CD4-positive, alpha-beta T cell (primary cell): Measurements from ENCODE around the gene C9orf43. TPM values are rescaled to one million over a fixed set of nuclear protein-coding genes. Genes with fewer than 3 reads are reported as not detected.

ENCODE experiments used
- ATAC-seq: fragments of 200-7000 bp; cut with Tn5 transposase; one replicate; pipeline ENCODE4 v1.10.0; 2022; ENCODE audit warnings: mild to moderate bottlenecking; ENCODE audit not compliant: poor library complexity
- CTCF ChIA-PET: fragments of 350-600 bp; sonication (Branson Sonifier 250); formaldehyde crosslinking; loops from one replicate; lab custom pipeline; 2021; ENCODE audit warnings: antibody characterized with exemption, inconsistent platforms; lab: Charles Lee
- POLR2A ChIA-PET: fragments of 350-600 bp; sonication (Branson Sonifier 250); formaldehyde crosslinking; loops from one replicate; lab custom pipeline; 2021; ENCODE audit warnings: antibody characterized with exemption, inconsistent platforms; lab: Charles Lee
- DNase-seq, 14 experiments: peaks; one replicate each; pipeline ENCODE4 v3.0.0-alpha.2; 2013 to 2020; ENCODE audit warnings: mixed read lengths in 2 of 14
- H3K27ac ChIP-seq, 2 donors: one replicate each; pipeline versions ENCODE4 v1.5.1 to v1.7.0; 2013; ENCODE audit warnings: low read length in 2 of 2, low read depth in 1 of 2, mild to moderate bottlenecking in 1 of 2
- H3K27me3 ChIP-seq, 2 experiments: 1 replicate in 1 of 2; 2 replicates in 1 of 2; pipeline versions ENCODE4 v1.6.1 to v1.7.0; 2013; ENCODE audit warnings: low read length in 2 of 2, control low read depth in 1 of 2, mild to moderate bottlenecking in 1 of 2, moderate library complexity in 1 of 2; ENCODE audit not compliant: insufficient read depth in 2 of 2, control insufficient read depth in 1 of 2
- H3K36me3 ChIP-seq: one replicate; pipeline ENCODE4 v1.6.1; 2013; ENCODE audit warnings: low read length, control low read depth; ENCODE audit not compliant: insufficient read depth
- H3K4me1 ChIP-seq: one replicate; pipeline ENCODE4 v1.6.1; 2013; ENCODE audit warnings: low read length, control low read depth; ENCODE audit not compliant: insufficient read depth
- H3K4me3 ChIP-seq: one replicate; pipeline ENCODE4 v1.5.1; 2013; ENCODE audit warnings: mild to moderate bottlenecking, low read length, moderate library complexity
- H3K9me3 ChIP-seq, 2 experiments: 1 replicate in 1 of 2; 2 replicates in 1 of 2; pipeline versions ENCODE4 v1.6.1 to v1.7.0; 2013; ENCODE audit warnings: low read length in 2 of 2, mild to moderate bottlenecking in 2 of 2, control low read depth in 1 of 2, moderate library complexity in 1 of 2; ENCODE audit not compliant: control insufficient read depth in 1 of 2, insufficient read depth in 1 of 2
- H3K27ac Mint-ChIP-seq: one replicate; pipeline ENCODE4 v1.8.0; 2020; ENCODE audit warnings: mixed read lengths
- H3K27me3 Mint-ChIP-seq: one replicate; pipeline ENCODE4 v1.8.0; 2021; ENCODE audit warnings: mixed read lengths
- H3K36me3 Mint-ChIP-seq: one replicate; pipeline ENCODE4 v1.8.0; 2021; ENCODE audit warnings: low read depth, mixed read lengths
- H3K4me1 Mint-ChIP-seq: one replicate; pipeline ENCODE4 v1.8.0; 2021; ENCODE audit warnings: low read depth, mixed read lengths
- H3K4me3 Mint-ChIP-seq: one replicate; pipeline ENCODE4 v1.8.0; 2020; ENCODE audit warnings: mild to moderate bottlenecking, mixed read lengths
- H3K9me3 Mint-ChIP-seq: one replicate; pipeline ENCODE4 v1.8.0; 2020; ENCODE audit warnings: mixed read lengths
- intact Hi-C, 2 experiments: fragments of 100-400 bp; cut with DNase I in 1 of 2; cut with micrococcal nuclease in 1 of 2; formaldehyde crosslinking; loops; one replicate each; pipeline versions ENCODE4 v1.15.1 to v1.9.0; 2023 to 2025; cut with DNase I, micrococcal nuclease
- polyA plus RNA-seq, 2 donors: library from polyadenylated mRNA; unstranded; fragments of 120-200 nt; gene quantifications; one replicate each; pipeline ENCODE4 v1.2.1, GENCODE V29; 2013
- total RNA-seq, 174 experiments: library from RNA in 2 of 174; stranded (reverse) in 2 of 174; gene quantifications; one replicate each; pipeline ENCODE4 v1.2.3 and lab custom pipeline; 2021 to 2026
- TF ChIP-seq, protein P1 (sequence below): fragments of 200-600 bp; IDR thresholded peaks from one replicate; pipeline ENCODE4 v1.8.0; 2022; ENCODE audit warnings: antibody characterized with exemption, mild to moderate bottlenecking

C9orf43 gene, protein sequence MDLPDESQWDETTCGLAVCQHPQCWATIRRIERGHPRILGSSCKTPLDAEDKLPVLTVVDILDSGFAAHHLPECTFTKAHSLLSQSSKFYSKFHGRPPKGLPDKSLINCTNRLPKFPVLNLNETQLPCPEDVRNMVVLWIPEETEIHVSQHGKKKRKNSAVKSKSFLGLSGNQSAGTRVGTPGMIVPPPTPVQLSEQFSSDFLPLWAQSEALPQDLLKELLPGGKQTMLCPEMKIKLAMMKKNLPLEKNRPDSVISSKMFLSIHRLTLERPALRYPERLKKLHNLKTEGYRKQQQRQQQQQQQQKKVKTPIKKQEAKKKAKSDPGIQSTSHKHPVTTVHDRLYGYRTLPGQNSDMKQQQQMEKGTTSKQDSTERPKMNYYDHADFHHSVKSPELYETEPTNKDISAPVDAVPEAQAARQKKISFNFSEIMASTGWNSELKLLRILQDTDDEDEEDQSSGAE
- under 1 TPM; 0.60 to 0.95 TPM for total RNA-seq
- polyA plus RNA-seq (2013, experiment 1 of 2), result 0.48 TPM
- 0.52 TPM for polyA plus RNA-seq (2013, experiment 2 of 2)
- 0.38 to 3.4 (median 1.4) reads per million in 172 experiments for total RNA-seq (lab: John Stamatoyannopoulos, UW)

DNA sequence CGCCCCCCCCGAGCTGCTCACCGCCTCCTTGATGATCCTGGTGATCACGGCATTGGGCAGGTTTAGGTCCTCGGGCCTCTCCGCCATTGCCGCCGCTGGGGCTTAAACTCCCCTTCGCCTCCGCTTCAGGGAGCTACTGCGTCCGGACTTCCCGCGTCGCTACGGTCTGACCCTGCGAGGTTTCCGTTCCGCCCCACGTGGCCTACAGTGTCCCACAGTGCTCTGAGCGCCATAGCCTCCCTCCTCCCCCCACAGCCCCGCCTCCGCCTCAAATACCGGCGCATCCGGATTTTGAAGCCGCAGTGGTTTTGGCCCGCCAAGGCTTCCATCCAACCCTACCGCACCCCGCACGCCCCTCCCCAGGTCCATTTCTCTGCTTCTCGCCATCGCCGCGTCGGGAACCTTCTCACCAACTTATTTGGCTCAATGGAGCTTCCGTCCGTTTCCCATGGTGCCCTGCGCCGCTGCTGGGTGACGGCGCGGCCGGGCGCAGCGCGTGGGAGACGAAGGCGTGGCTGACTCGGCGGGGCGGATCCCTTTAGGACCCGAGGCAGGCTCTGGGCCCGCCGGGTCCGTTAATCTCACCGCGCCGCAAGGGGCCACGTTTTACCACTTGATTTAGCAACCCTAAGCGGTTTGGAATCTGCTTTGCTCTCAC, at the start of gene C9orf43, which contains the start of gene POLE3:
TSS of gene C9orf43 (plus strand) at position 541 of the 658 bp plus-strand sequence. CDS start 2,747 bp downstream, outside the sequence.
TSS of gene POLE3 (minus strand) at position 469 of the 658 bp plus-strand sequence. CDS start at position 87, 382 bp downstream.
- H3K9me3 Mint-ChIP-seq, result no peaks in the 10 kb centered on the region
- Histone ChIP-seq H3K4me3 (peak within 1 kb of the TSS; percentile 83), H3K4me1 (peaks cover 19% of the 10 kb centered on the region), H3K36me3 (peaks cover 16% of the 10 kb centered on the region), H3K27me3 (no peaks in the 10 kb centered on the region), H3K27ac (peak within 1 kb of the TSS; percentile 74 to 94), H3K9me3 (no peaks in the 10 kb centered on the region)
- H3K27me3 Mint-ChIP-seq, result no peaks in the 10 kb centered on the region
- ChIA-PET CTCF (interaction anchor here (1.2 to 3.2 kb wide), 3 partner anchors 9 to 172 kb away, joined by 5 to 37 read pairs (median 5); partner anchors contain the start of genes ALAD, CDC26 and PRPF4), POLR2A (interaction anchor here (0.7 to 3.8 kb wide), 20 partner anchors 9 to 1779 kb away, joined by 3 to 59 read pairs (median 6); partner anchors contain the start of genes ALAD, CDC26, DNAJC25 and FKBP15)
- peak; percentile 89 to 97 (median 92) for DNase-seq
- peak within 1 kb of the TSS; percentile 94 for H3K27ac Mint-ChIP-seq
- ATAC-seq, result peak; percentile 83
- H3K36me3 Mint-ChIP-seq, result peaks cover 43% of the 10 kb centered on the region
- peak within 1 kb of the TSS; percentile 99 for H3K4me3 Mint-ChIP-seq
- H3K4me1 Mint-ChIP-seq, result peaks cover 37% of the 10 kb centered on the region
- TF ChIP-seq, protein P1, sequence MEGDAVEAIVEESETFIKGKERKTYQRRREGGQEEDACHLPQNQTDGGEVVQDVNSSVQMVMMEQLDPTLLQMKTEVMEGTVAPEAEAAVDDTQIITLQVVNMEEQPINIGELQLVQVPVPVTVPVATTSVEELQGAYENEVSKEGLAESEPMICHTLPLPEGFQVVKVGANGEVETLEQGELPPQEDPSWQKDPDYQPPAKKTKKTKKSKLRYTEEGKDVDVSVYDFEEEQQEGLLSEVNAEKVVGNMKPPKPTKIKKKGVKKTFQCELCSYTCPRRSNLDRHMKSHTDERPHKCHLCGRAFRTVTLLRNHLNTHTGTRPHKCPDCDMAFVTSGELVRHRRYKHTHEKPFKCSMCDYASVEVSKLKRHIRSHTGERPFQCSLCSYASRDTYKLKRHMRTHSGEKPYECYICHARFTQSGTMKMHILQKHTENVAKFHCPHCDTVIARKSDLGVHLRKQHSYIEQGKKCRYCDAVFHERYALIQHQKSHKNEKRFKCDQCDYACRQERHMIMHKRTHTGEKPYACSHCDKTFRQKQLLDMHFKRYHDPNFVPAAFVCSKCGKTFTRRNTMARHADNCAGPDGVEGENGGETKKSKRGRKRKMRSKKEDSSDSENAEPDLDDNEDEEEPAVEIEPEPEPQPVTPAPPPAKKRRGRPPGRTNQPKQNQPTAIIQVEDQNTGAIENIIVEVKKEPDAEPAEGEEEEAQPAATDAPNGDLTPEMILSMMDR, result no peak
- intact Hi-C loops, result loop anchor here (1.0 to 10.0 kb wide), 5 partner anchors 9 to 1204 kb away; partner anchors contain the start of genes ALAD (in 2 of the 2), FKBP15 (in 1 of the 2), HDHD3 (in 1 of the 2) and SLC31A1 (in 1 of the 2)

DNA sequence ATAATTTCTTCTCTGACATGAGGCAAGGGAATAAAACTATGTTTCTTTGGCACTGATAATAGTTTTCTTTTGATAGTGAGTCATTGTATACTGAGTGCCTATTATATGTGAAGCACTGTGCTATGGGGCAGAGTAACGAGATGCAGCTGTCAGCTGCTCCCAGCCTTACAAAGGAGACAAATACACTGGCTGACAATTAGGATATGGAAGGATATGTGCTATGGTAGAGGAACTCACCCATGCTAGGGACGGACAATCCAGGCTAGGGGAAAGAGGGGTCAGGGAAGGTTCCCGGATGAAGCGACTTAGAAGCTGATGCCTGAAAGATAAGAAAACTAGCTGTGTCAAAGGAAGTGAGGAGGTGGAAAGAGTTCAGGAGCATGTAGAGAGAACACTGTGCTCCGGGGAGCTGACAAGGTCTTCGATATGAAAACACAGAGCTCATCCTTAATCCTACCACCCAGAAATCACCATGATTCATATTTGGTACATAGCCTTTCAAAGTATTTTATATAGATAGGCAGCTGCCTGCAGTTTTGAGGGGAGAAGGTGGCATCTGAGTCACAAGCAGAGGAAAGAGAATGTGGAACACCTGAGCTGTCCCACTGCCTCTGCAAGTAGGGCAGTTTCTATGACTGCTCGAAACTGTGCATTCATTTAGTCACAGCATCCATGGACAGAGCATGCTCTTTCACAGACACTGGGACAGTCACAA, 49.1 kb upstream of the C9orf43 start:
- Histone ChIP-seq H3K36me3 (no peaks in the 10 kb centered on the region), H3K4me3 (no peak overlapping the region), H3K9me3 (no peaks in the 10 kb centered on the region), H3K27ac (no peak overlapping the region), H3K4me1 (no peaks in the 10 kb centered on the region), H3K27me3 (no peaks in the 10 kb centered on the region)
- POLR2A ChIA-PET, result no interaction called here
- H3K27ac Mint-ChIP-seq, result no peak overlapping the region
- no peak overlapping the region for H3K4me3 Mint-ChIP-seq
- TF ChIP-seq, protein P1, result no peak
- intact Hi-C loops, result no loop called here
- no peaks in the 10 kb centered on the region for H3K36me3 Mint-ChIP-seq
- H3K9me3 Mint-ChIP-seq, result no peaks in the 10 kb centered on the region
- CTCF ChIA-PET, result no interaction called here
- DNase-seq (no peak), ATAC-seq (no peak)
- H3K27me3 Mint-ChIP-seq, result peaks cover 4% of the 10 kb centered on the region
- H3K4me1 Mint-ChIP-seq, result no peaks in the 10 kb centered on the region

DNA sequence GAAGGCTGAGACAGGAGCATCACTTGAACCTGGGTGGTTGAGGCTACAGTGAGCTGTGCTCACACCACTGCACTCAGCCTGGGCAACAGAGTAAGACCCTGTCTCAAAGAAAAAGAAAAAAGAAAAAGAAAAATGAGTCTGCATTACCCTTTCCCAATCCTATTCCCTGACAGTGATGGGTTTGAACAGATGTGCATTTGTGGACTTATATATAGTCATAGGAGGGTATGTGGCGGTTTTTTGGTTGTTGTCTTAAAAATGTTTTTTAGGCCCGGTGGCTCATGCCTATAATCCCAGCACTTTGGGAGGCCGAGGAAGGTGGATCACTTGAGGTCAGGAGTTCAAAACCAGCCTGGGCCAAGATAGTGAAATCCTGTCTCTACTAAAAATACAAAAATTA, 47.2 kb upstream of the C9orf43 start:
- Histone ChIP-seq H3K27ac (no peak overlapping the region), H3K4me3 (no peak overlapping the region), H3K4me1 (no peaks in the 10 kb centered on the region), H3K9me3 (no peaks in the 10 kb centered on the region), H3K36me3 (no peaks in the 10 kb centered on the region), H3K27me3 (no peaks in the 10 kb centered on the region)
- Mint-ChIP-seq H3K27ac (no peak overlapping the region), H3K36me3 (no peaks in the 10 kb centered on the region), H3K4me1 (no peaks in the 10 kb centered on the region), H3K4me3 (no peak overlapping the region), H3K9me3 (no peaks in the 10 kb centered on the region), H3K27me3 (peaks cover 4% of the 10 kb centered on the region)
- ATAC-seq, result no peak
- DNase-seq, result no peak
- ChIA-PET POLR2A (no interaction called here), CTCF (no interaction called here)
- TF ChIP-seq, protein P1, result no peak
- intact Hi-C loops, result no loop called here
